SK-N-SH (cell line): Measurements from ENCODE around the gene RPS26. TPM values are rescaled to one million over a fixed set of nuclear protein-coding genes. Genes with fewer than 3 reads are reported as not detected.

ENCODE experiments used
- CTCF ChIA-PET: fragments of 300-600, 350-600 bp; formaldehyde crosslinking; extraction: SDS; loops from one replicate; lab custom pipeline; 2021; lab: Yijun Ruan, JAX
- POLR2A ChIA-PET: fragments of 350-600 bp; sonication (Branson Sonifier 250); formaldehyde crosslinking; extraction: SDS; loops from one replicate; lab custom pipeline; 2020; ENCODE audit warnings: antibody characterized with exemption, inconsistent platforms; lab: Yijun Ruan, JAX
- DNase-seq: peaks from one replicate; pipeline ENCODE4 v3.0.0; 2012
- H2AFZ ChIP-seq: fragments of 200-600 bp; sonication (generic); 2 replicates; pipeline ENCODE4 v1.8.1; 2016; ENCODE audit warnings: antibody characterized with exemption, mild to moderate bottlenecking, low read depth
- H3F3A ChIP-seq: fragments of 200-600 bp; sonication (generic); replicated peaks from 2 replicates; pipeline ENCODE3; 2016; ENCODE audit warnings: antibody characterized with exemption, mild to moderate bottlenecking; ENCODE audit not compliant: insufficient read depth
- H3K27ac ChIP-seq, 2 experiments: fragments of 200-500 bp in 1 of 2; fragments of 200-600 bp in 1 of 2; sonication (Bioruptor generic) in 1 of 2; sonication (generic), shearing (Covaris generic) in 1 of 2; 2 replicates each; pipeline versions ENCODE4 v1.5.1 to v1.6.1; 2014 to 2016; ENCODE audit warnings: low read depth in 2 of 2, inconsistent platforms in 1 of 2, low read length in 1 of 2, mild to moderate bottlenecking in 1 of 2, mixed read lengths in 1 of 2
- H3K27me3 ChIP-seq: fragments of 200-600 bp; sonication (generic), shearing (Covaris generic); 2 replicates; pipeline ENCODE4 v1.6.1; 2016; ENCODE audit warnings: mixed run types; ENCODE audit not compliant: insufficient read depth
- H3K36me3 ChIP-seq, 2 experiments: fragments of 200-500 bp in 1 of 2; fragments of 200-600 bp in 1 of 2; sonication (Bioruptor generic) in 1 of 2; sonication (generic) in 1 of 2; replicated peaks in 1 of 2; 2 replicates each; pipeline versions ENCODE3 to v1.5.1; 2014 to 2016; ENCODE audit warnings: low read length in 1 of 2, mild to moderate bottlenecking in 1 of 2; ENCODE audit not compliant: insufficient read depth in 2 of 2, control insufficient read depth in 1 of 2
- H3K4me1 ChIP-seq, 2 experiments: fragments of 200-500 bp in 1 of 2; fragments of 200-600 bp in 1 of 2; sonication (Bioruptor generic) in 1 of 2; sonication (generic), shearing (Covaris generic) in 1 of 2; 2 replicates each; pipeline versions ENCODE4 v1.5.1 to v1.6.1; 2014 to 2016; ENCODE audit warnings: low read depth in 1 of 2, low read length in 1 of 2, mixed run types in 1 of 2; ENCODE audit not compliant: insufficient read depth in 2 of 2, control insufficient read depth in 1 of 2
- H3K4me2 ChIP-seq: fragments of 200-600 bp; sonication (generic), shearing (Covaris generic); 2 replicates; pipeline ENCODE4 v1.6.1; 2017; ENCODE audit warnings: mixed run types
- H3K4me3 ChIP-seq, 2 experiments: fragments of 200-500 bp in 1 of 2; fragments of 200-600 bp in 1 of 2; sonication (Bioruptor generic) in 1 of 2; sonication (generic), shearing (Covaris generic) in 1 of 2; 2 replicates each; pipeline versions ENCODE4 v1.5.1 to v1.8.1; 2014 to 2016; ENCODE audit warnings: low read depth in 2 of 2, inconsistent platforms in 1 of 2, low read length in 1 of 2, mild to moderate bottlenecking in 1 of 2, mixed read lengths in 1 of 2, moderate library complexity in 1 of 2
- H3K79me2 ChIP-seq: fragments of 200-600 bp; sonication (generic); 2 replicates; pipeline ENCODE4 v1.8.1; 2017; ENCODE audit warnings: mild to moderate bottlenecking; ENCODE audit not compliant: insufficient read depth
- H3K9ac ChIP-seq: fragments of 200-600 bp; sonication (generic); 2 replicates; pipeline ENCODE4 v1.6.1; 2017; ENCODE audit warnings: mixed run types
- H3K9me2 ChIP-seq: fragments of 200-600 bp; sonication (generic); 2 replicates; pipeline ENCODE4 v1.6.1; 2017; ENCODE audit warnings: mixed run types
- H3K9me3 ChIP-seq: fragments of 200-600 bp; sonication (generic); 2 replicates; pipeline ENCODE4 v1.6.1; 2017; ENCODE audit warnings: mixed run types, mild to moderate bottlenecking, moderate library complexity
- H4K20me1 ChIP-seq: fragments of 200-600 bp; sonication (generic); 2 replicates; pipeline ENCODE4 v1.6.1; 2017; ENCODE audit warnings: mild to moderate bottlenecking, mixed run types; ENCODE audit not compliant: insufficient read depth
- ELF1 ChIP-seq: IDR thresholded peaks from 2 replicates; pipeline ENCODE4 v1.4.0; 2012
- EP300 ChIP-seq, 2 experiments: IDR thresholded peaks; 2 replicates each; pipeline versions ENCODE4 v1.4.0 to v1.6.1; 2012; ENCODE audit warnings: borderline replicate concordance in 1 of 2, low read depth in 1 of 2, low read length in 1 of 2
- FOSL2 ChIP-seq: IDR thresholded peaks from 2 replicates; pipeline ENCODE4 v1.4.0; 2012; ENCODE audit warnings: low read depth, mild to moderate bottlenecking, moderate library complexity, borderline replicate concordance
- FOXJ3 ChIP-seq: sonication (generic); formaldehyde crosslinking; IDR thresholded peaks from 2 replicates; pipeline ENCODE4 v1.5.1; 2020; ENCODE audit warnings: mild to moderate bottlenecking, missing genetic modification reagents
- FOXM1 ChIP-seq: IDR thresholded peaks from 2 replicates; pipeline ENCODE4 v1.4.0; 2012; ENCODE audit warnings: low read depth, mild to moderate bottlenecking
- JUND ChIP-seq: IDR thresholded peaks from 2 replicates; pipeline ENCODE4 v1.4.0; 2012
- MEF2A ChIP-seq: IDR thresholded peaks from 2 replicates; pipeline ENCODE4 v1.4.0; 2012; ENCODE audit warnings: low read depth, borderline replicate concordance
- MXI1 ChIP-seq: IDR thresholded peaks from 2 replicates; pipeline ENCODE4 v1.6.1; 2012; ENCODE audit warnings: mild to moderate bottlenecking, low read depth, low read length, improper control_type of control experiment
- RAD21 ChIP-seq: IDR thresholded peaks from 2 replicates; pipeline ENCODE4 v1.6.1; 2012; ENCODE audit warnings: mild to moderate bottlenecking, low read length
- RCOR1 ChIP-seq: fragments of 150-350 bp; IDR thresholded peaks from 2 replicates; pipeline ENCODE4 v1.6.1; 2017; ENCODE audit warnings: antibody characterized with exemption, low read length
- RFX5 ChIP-seq: IDR thresholded peaks from 2 replicates; pipeline ENCODE4 v1.6.1; 2012; ENCODE audit warnings: mild to moderate bottlenecking, improper control_type of control experiment, low read length
- RXRA ChIP-seq: IDR thresholded peaks from 2 replicates; pipeline ENCODE4 v1.4.0; 2012; ENCODE audit warnings: low read depth, mild to moderate bottlenecking, borderline replicate concordance
- SIN3A ChIP-seq: IDR thresholded peaks from 2 replicates; pipeline ENCODE4 v1.6.1; 2012; ENCODE audit warnings: low read depth, mild to moderate bottlenecking, low read length, moderate library complexity, borderline replicate concordance
- TEAD4 ChIP-seq: IDR thresholded peaks from 2 replicates; pipeline ENCODE4 v1.4.0; 2012; ENCODE audit warnings: mild to moderate bottlenecking, borderline replicate concordance; ENCODE audit not compliant: insufficient read depth
- YY1 ChIP-seq: IDR thresholded peaks from 2 replicates; pipeline ENCODE4 v1.4.0; 2012; ENCODE audit warnings: low read depth, mild to moderate bottlenecking
- WGBS: methylation state at CpG from one replicate; pipeline ENCODE4 v1.1.6; 2017; ENCODE audit warnings: low lambda C conversion rate; 5-methylcytosine and 5-hydroxymethylcytosine counted together
- polyA plus RNA-seq, 3 experiments: library from polyadenylated mRNA; depleted of rRNA; stranded (reverse); fragments of >200 nt; gene quantifications; 2 replicates each; pipeline ENCODE4 v1.2.3, GENCODE V29; 2012
- TF ChIP-seq, protein P1 (sequence below): fragments of 200-600 bp; sonication (generic); IDR thresholded peaks from 2 replicates; pipeline ENCODE4 v1.6.1; 2017; ENCODE audit warnings: antibody characterized with exemption, mild to moderate bottlenecking, moderate library complexity
- TF ChIP-seq, protein P2 (sequence below): IDR thresholded peaks from 2 replicates; pipeline ENCODE4; 2012
- TF ChIP-seq, protein P3 (sequence below): IDR thresholded peaks from 2 replicates; pipeline ENCODE4 v1.6.1; 2012; ENCODE audit warnings: mild to moderate bottlenecking, low read depth, low read length, moderate library complexity
- TF ChIP-seq, protein P4 (sequence below): fragments of 150-350 bp; IDR thresholded peaks from 2 replicates; pipeline ENCODE4 v1.6.1; 2017; ENCODE audit warnings: antibody characterized with exemption, low read length, low read depth, borderline replicate concordance

The RPS26 gene
- polyA plus RNA-seq, 1 of the 3 experiments (the other 2 are of a cell fraction), result 1,500 TPM

DNA sequence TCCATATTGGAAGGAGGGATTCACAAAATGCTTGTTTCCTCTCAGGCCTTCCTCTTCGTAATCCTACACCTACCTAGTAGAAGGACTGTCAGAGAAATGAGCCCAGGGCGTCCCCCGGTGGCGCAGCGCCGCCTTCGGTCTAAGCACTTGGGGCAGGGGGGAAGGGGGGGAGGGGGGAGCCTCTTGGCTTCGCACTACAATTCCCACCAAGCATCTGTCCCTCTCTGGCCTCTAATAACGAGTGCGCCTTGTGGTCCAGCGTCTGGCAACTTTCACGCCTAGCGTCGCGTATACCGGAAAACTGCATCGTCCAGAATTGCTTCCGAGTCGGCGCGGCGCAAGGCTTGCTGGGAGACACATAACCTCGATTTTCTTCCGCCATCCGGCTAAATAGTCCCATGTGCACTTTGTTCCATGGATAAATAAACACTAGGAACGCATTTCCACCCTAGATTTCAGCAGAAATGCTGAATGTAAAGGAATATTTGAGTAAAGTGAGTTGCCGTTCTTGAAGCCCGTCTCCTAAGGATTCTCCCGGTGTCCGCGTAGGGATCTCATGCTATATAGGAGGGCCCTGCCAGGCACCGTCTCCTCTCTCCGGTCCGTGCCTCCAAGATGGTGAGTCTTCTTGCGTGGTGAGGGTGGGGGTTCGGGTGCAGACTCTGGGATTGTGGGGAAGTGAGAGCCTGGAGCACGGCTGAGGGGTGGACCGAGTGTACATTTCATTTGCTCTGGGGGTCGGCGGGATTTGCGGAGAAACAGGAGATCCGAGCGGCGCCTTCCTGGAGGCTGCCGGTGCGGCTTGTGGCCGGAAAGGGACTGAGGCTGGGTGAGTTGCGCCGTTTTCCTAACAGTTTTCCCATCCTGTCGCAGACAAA is at the start of gene RPS26 (continued):
- TF ChIP-seq, protein P1, sequence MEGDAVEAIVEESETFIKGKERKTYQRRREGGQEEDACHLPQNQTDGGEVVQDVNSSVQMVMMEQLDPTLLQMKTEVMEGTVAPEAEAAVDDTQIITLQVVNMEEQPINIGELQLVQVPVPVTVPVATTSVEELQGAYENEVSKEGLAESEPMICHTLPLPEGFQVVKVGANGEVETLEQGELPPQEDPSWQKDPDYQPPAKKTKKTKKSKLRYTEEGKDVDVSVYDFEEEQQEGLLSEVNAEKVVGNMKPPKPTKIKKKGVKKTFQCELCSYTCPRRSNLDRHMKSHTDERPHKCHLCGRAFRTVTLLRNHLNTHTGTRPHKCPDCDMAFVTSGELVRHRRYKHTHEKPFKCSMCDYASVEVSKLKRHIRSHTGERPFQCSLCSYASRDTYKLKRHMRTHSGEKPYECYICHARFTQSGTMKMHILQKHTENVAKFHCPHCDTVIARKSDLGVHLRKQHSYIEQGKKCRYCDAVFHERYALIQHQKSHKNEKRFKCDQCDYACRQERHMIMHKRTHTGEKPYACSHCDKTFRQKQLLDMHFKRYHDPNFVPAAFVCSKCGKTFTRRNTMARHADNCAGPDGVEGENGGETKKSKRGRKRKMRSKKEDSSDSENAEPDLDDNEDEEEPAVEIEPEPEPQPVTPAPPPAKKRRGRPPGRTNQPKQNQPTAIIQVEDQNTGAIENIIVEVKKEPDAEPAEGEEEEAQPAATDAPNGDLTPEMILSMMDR, result peak; percentile 50
- TF ChIP-seq FOSL2, result no peak
- 0 out of 2 replicates have a peak, but pooled peaks have one; percentile 22 for TF ChIP-seq RFX5

DNA sequence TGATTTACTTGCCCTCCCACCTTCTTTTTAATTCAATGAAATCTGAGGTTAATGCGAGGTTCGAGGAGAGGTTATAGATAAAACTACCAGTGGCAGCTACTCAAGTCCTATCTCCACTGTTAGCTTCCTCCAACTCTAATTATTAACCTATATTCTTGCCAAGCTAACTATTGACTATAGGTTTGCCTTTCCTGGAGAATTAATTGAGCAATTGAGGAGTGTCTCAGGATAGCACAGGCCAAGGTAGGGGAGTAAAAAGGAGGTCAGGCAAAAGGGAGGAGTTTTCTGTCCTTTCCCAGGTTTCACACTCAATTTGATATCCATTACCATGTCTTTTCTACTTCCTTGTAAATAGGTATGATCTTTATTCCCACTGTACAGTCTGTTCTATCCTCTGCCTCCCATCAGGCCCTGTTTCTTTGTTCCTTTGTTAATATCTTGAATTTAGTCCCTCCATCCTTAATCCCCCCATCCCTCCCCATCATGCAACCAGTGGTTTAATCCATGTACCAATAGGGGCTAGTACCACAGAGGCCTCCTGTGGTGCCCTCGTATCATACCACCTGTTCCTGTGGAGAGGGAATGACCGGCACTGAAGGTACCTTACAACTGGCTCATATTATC is 48.4 kb upstream of the RPS26 start:
- Histone ChIP-seq H3K4me1 (peaks cover 0 to 3% of the 10 kb centered on the region in 2 experiments; a peak in 1 of 4 replicates), H3K27me3 (no peaks in the 10 kb centered on the region), H4K20me1 (no peaks in the 10 kb centered on the region), H3K9ac (no peak overlapping the region), H2AFZ (no peak overlapping the region), H3K9me2 (no peaks in the 10 kb centered on the region), H3K79me2 (peaks cover 2% of the 10 kb centered on the region; the same call in 1 of the 2 replicates), H3F3A (peaks cover 26% of the 10 kb centered on the region), H3K36me3 (peaks cover 36 to 49% of the 10 kb centered on the region in 2 experiments), H3K4me3 (no peak overlapping the region), H3K9me3 (no peaks in the 10 kb centered on the region), H3K27ac (no peak overlapping the region), H3K4me2 (no peak overlapping the region)
- CTCF ChIA-PET, result interaction anchor here (1.5 to 10.8 kb wide), 2 partner anchors 9 to 31 kb away, joined by 4 to 183 read pairs; partner anchors contain the start of gene IKZF4
- TF ChIP-seq, protein P2, sequence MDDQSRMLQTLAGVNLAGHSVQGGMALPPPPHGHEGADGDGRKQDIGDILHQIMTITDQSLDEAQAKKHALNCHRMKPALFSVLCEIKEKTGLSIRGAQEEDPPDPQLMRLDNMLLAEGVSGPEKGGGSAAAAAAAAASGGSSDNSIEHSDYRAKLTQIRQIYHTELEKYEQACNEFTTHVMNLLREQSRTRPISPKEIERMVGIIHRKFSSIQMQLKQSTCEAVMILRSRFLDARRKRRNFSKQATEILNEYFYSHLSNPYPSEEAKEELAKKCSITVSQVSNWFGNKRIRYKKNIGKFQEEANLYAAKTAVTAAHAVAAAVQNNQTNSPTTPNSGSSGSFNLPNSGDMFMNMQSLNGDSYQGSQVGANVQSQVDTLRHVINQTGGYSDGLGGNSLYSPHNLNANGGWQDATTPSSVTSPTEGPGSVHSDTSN, result no peak
- no peak for TF ChIP-seq RFX5
- TF ChIP-seq FOSL2, result no peak
- TF ChIP-seq, protein P1, result no peak
- no peak for TF ChIP-seq RXRA
- TF ChIP-seq, protein P3, sequence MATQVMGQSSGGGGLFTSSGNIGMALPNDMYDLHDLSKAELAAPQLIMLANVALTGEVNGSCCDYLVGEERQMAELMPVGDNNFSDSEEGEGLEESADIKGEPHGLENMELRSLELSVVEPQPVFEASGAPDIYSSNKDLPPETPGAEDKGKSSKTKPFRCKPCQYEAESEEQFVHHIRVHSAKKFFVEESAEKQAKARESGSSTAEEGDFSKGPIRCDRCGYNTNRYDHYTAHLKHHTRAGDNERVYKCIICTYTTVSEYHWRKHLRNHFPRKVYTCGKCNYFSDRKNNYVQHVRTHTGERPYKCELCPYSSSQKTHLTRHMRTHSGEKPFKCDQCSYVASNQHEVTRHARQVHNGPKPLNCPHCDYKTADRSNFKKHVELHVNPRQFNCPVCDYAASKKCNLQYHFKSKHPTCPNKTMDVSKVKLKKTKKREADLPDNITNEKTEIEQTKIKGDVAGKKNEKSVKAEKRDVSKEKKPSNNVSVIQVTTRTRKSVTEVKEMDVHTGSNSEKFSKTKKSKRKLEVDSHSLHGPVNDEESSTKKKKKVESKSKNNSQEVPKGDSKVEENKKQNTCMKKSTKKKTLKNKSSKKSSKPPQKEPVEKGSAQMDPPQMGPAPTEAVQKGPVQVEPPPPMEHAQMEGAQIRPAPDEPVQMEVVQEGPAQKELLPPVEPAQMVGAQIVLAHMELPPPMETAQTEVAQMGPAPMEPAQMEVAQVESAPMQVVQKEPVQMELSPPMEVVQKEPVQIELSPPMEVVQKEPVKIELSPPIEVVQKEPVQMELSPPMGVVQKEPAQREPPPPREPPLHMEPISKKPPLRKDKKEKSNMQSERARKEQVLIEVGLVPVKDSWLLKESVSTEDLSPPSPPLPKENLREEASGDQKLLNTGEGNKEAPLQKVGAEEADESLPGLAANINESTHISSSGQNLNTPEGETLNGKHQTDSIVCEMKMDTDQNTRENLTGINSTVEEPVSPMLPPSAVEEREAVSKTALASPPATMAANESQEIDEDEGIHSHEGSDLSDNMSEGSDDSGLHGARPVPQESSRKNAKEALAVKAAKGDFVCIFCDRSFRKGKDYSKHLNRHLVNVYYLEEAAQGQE, result no peak
- TF ChIP-seq YY1, result no peak
- TF ChIP-seq RCOR1, result no peak
- TF ChIP-seq RAD21, result no peak
- TF ChIP-seq, protein P4, sequence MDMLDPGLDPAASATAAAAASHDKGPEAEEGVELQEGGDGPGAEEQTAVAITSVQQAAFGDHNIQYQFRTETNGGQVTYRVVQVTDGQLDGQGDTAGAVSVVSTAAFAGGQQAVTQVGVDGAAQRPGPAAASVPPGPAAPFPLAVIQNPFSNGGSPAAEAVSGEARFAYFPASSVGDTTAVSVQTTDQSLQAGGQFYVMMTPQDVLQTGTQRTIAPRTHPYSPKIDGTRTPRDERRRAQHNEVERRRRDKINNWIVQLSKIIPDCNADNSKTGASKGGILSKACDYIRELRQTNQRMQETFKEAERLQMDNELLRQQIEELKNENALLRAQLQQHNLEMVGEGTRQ, result no peak
- no peak for TF ChIP-seq ELF1
- TF ChIP-seq EP300 (IDR thresholded peaks at IDR 0.05; ENCODE audit: borderline replicate concordance in 1 of 2, low read depth in 1 of 2, low read length in 1 of 2), result no peak
- no peak for TF ChIP-seq MXI1
- TF ChIP-seq MEF2A, result no peak
- TF ChIP-seq SIN3A, result no peak
- TF ChIP-seq TEAD4, result no peak
- no peak for TF ChIP-seq FOXJ3
- no peak for TF ChIP-seq JUND
- no peak for TF ChIP-seq FOXM1
- no peak for DNase-seq
- 89% methylated on average over 4 of the region's 4 CpGs for WGBS
- POLR2A ChIA-PET, result no interaction called here
